ENCODE measurements around the gene SPTBN5. TPM values are rescaled to one million over a fixed set of nuclear protein-coding genes. Genes with fewer than 3 reads are reported as not detected.

SPTBN5 gene
- total RNA-seq, 1 experiment from 2014 or later = 3.2 TPM

DNA sequence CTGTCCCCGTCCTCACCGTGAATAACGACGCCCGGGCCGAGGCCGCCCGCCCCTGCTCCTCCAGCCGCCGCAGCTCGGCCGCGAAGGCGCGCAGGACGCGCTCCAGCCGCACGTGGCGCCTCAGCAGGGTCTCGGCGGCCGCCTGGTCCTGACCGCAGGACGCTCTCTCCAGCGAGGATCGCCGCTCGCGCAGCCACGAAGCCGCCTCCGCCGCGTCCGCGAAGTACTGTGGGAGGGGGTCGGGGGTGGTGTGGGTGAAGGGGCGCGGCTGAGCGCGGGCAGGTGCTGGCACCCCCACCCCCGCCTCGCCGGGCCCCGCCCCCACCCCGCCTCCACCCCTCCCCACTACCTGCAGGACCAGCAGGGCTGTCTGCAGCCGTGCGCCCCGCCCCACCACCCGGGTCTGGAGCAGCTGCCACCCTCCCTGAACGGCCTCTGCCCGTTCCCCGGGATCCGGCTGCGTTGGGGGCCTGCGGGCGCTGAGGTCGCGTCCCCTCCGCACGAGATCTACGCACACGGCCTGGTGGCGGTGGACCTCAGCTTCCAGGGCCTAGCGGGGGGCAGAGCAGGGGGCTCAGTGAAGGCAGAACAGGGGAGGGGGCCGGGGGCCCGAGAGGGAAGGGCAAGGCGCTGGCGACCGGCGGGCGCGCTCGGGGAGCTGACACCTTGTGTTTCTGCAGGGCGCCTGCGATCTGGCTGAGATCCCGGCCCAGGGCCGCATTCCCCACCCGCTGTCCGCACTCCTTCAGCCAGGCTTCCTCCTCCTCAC lies 11.7 kb downstream of the SPTBN5 start:
- Histone ChIP-seq H3K36me3 (ENCODE audit: insufficient read depth, low read length, poor library complexity, severe bottlenecking) (no peaks in the 10 kb centered on the region), H3K27ac (ENCODE audit: low read depth, low read length, poor library complexity, severe bottlenecking) (no peak overlapping the region), H3K4me3 (ENCODE audit: low read depth, low read length, poor library complexity, severe bottlenecking) (no peak overlapping the region), H3K9me3 (ENCODE audit: low read depth, low read length, poor library complexity, severe bottlenecking) (no peaks in the 10 kb centered on the region), H3K27me3 (replicated peaks; ENCODE audit: insufficient read depth, low read depth, low read length, poor library complexity) (no peaks in the 10 kb centered on the region), H3K4me1 (ENCODE audit: insufficient read depth, low read length, poor library complexity, severe bottlenecking) (no peaks in the 10 kb centered on the region)
- TF ChIP-seq EZH2 (IDR thresholded peaks at IDR 0.05; ENCODE audit: borderline replicate concordance, low read depth, low read length, poor library complexity, severe bottlenecking) = no peak
- TF ChIP-seq, protein P1, sequence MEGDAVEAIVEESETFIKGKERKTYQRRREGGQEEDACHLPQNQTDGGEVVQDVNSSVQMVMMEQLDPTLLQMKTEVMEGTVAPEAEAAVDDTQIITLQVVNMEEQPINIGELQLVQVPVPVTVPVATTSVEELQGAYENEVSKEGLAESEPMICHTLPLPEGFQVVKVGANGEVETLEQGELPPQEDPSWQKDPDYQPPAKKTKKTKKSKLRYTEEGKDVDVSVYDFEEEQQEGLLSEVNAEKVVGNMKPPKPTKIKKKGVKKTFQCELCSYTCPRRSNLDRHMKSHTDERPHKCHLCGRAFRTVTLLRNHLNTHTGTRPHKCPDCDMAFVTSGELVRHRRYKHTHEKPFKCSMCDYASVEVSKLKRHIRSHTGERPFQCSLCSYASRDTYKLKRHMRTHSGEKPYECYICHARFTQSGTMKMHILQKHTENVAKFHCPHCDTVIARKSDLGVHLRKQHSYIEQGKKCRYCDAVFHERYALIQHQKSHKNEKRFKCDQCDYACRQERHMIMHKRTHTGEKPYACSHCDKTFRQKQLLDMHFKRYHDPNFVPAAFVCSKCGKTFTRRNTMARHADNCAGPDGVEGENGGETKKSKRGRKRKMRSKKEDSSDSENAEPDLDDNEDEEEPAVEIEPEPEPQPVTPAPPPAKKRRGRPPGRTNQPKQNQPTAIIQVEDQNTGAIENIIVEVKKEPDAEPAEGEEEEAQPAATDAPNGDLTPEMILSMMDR (conservative IDR thresholded peaks at IDR 0.05; ENCODE audit: low read depth, low read length) = no peak
- intact Hi-C loops (cut with micrococcal nuclease; ENCODE audit: unreplicated experiment) = no loop called here
- ChIA-PET POLR2A (ENCODE audit: low non-redundant PET) (no interaction called here), CTCF (no interaction called here)
- no peak for DNase-seq (ENCODE audit: low spot score)
- no TSS peak for BruUV-seq (replicated peaks)

DNA sequence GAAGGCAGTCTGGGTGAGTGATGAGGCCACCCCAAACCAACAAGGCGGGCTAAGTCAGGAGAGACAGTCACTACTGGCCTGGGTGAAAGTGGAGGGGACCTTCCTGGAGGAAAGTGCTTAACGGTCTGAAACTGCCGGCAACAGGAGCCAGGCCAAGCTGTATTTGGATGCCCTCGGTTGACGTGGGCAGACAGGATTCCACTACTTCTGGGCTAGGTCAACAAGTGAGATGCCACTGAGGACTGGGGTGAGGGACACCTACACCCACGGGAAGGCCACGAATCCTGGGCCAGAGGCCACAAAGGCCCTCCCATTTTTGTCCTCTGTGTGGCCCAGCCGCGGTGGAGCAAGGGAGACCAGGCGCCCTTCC lies 12.3 kb downstream of the SPTBN5 start:
- Histone ChIP-seq H3K4me1 (ENCODE audit: insufficient read depth, low read length, poor library complexity, severe bottlenecking) (no peaks in the 10 kb centered on the region), H3K9me3 (ENCODE audit: low read depth, low read length, poor library complexity, severe bottlenecking) (no peaks in the 10 kb centered on the region), H3K27me3 (replicated peaks; ENCODE audit: insufficient read depth, low read depth, low read length, poor library complexity) (no peaks in the 10 kb centered on the region), H3K36me3 (ENCODE audit: insufficient read depth, low read length, poor library complexity, severe bottlenecking) (no peaks in the 10 kb centered on the region), H3K27ac (ENCODE audit: low read depth, low read length, poor library complexity, severe bottlenecking) (no peak overlapping the region), H3K4me3 (ENCODE audit: low read depth, low read length, poor library complexity, severe bottlenecking) (no peak overlapping the region)
- ChIA-PET POLR2A (ENCODE audit: low non-redundant PET) (no interaction called here), CTCF (no interaction called here)
- intact Hi-C loops (cut with micrococcal nuclease; ENCODE audit: unreplicated experiment) = no loop called here
- BruUV-seq (replicated peaks) = no TSS peak
- TF ChIP-seq, protein P1 (conservative IDR thresholded peaks at IDR 0.05; ENCODE audit: low read depth, low read length) = no peak
- no peak for TF ChIP-seq EZH2 (IDR thresholded peaks at IDR 0.05; ENCODE audit: borderline replicate concordance, low read depth, low read length, poor library complexity, severe bottlenecking)
- no peak for DNase-seq (ENCODE audit: low spot score)

DNA sequence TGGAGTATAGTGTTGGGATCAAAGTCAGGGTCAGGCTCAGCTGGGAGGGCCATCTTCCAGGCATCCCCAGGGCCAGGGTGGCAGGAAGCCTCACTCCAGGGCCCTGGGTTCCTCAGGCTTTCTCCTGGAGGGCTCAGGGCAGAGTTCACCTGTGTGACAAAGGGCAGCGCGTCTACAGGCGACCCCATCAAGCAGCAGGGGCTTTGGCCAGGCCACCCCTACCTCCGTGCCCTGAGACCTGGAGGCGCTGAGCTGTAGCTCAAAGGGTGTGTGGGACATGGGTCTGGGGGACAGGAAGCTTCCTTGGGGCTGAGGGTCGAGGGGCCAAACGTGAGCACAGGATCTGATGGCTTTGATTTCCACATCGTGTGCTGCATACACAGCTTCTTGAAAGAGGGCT lies 12.8 kb downstream of the SPTBN5 start:
- H3K27ac ChIP-seq (ENCODE audit: low read depth, low read length, poor library complexity, severe bottlenecking) = no peak overlapping the region
- ChIA-PET CTCF (no interaction called here), POLR2A (ENCODE audit: low non-redundant PET) (no interaction called here)
- no peaks in the 10 kb centered on the region for H3K27me3 ChIP-seq (replicated peaks; ENCODE audit: insufficient read depth, low read depth, low read length, poor library complexity)
- H3K4me3 ChIP-seq (ENCODE audit: low read depth, low read length, poor library complexity, severe bottlenecking) = no peak overlapping the region
- intact Hi-C loops (cut with micrococcal nuclease; ENCODE audit: unreplicated experiment) = no loop called here
- TF ChIP-seq EZH2 (IDR thresholded peaks at IDR 0.05; ENCODE audit: borderline replicate concordance, low read depth, low read length, poor library complexity, severe bottlenecking) = no peak
- TF ChIP-seq, protein P1 (conservative IDR thresholded peaks at IDR 0.05; ENCODE audit: low read depth, low read length) = no peak
- H3K4me1 ChIP-seq (ENCODE audit: insufficient read depth, low read length, poor library complexity, severe bottlenecking) = no peaks in the 10 kb centered on the region
- BruUV-seq (replicated peaks) = no TSS peak
- H3K9me3 ChIP-seq (ENCODE audit: low read depth, low read length, poor library complexity, severe bottlenecking) = no peaks in the 10 kb centered on the region
- no peaks in the 10 kb centered on the region for H3K36me3 ChIP-seq (ENCODE audit: insufficient read depth, low read length, poor library complexity, severe bottlenecking)
- DNase-seq (ENCODE audit: low spot score) = no peak

Data from A673 (cell line).